GM23338 (cell line): Measurements from ENCODE around the gene ZNF831. TPM values are rescaled to one million over a fixed set of nuclear protein-coding genes. Genes with fewer than 3 reads are reported as not detected.

Experiments used
- ATAC-seq: fragments of 200-7000 bp; cut with Tn5 transposase; 3 replicates; pipeline ENCODE4 v1.9.1; 2020
- DNase-seq: peaks from one replicate; pipeline ENCODE4 v3.0.0-alpha.2; 2015; ENCODE audit warnings: low spot score
- H2AFZ ChIP-seq: fragments of 200-600 bp; sonication (generic); 2 replicates; pipeline ENCODE4 v1.8.0; 2016; ENCODE audit warnings: antibody characterized with exemption, mild to moderate bottlenecking, moderate library complexity
- H3F3A ChIP-seq: fragments of 200-600 bp; sonication (generic); replicated peaks from 2 replicates; pipeline ENCODE4 v1.8.0; 2017; ENCODE audit warnings: antibody characterized with exemption, mixed run types, low read depth
- H3K27ac ChIP-seq: fragments of 200-600 bp; sonication (generic); 2 replicates; pipeline ENCODE4 v1.6.1; 2016; ENCODE audit warnings: low read depth
- H3K27me3 ChIP-seq: fragments of 200-600 bp; sonication (generic); 2 replicates; pipeline ENCODE4 v1.8.0; 2016; ENCODE audit warnings: mild to moderate bottlenecking, mixed run types, moderate library complexity; ENCODE audit not compliant: insufficient read depth
- H3K36me3 ChIP-seq: fragments of 200-600 bp; sonication (generic); 2 replicates; pipeline ENCODE4 v1.8.0; 2016; ENCODE audit warnings: mild to moderate bottlenecking; ENCODE audit not compliant: insufficient read depth
- H3K4me1 ChIP-seq: fragments of 200-600 bp; sonication (generic); 2 replicates; pipeline ENCODE4 v1.8.0; 2016; ENCODE audit warnings: mild to moderate bottlenecking, moderate library complexity; ENCODE audit not compliant: insufficient read depth
- H3K4me2 ChIP-seq: fragments of 200-600 bp; sonication (generic); 2 replicates; pipeline ENCODE4 v1.7.1; 2017; ENCODE audit warnings: mixed run types
- H3K4me3 ChIP-seq: fragments of 200-600 bp; sonication (generic); 2 replicates; pipeline ENCODE4 v1.6.1; 2016; ENCODE audit warnings: mixed run types
- H3K79me2 ChIP-seq: fragments of 200-600 bp; sonication (generic); replicated peaks from 2 replicates; pipeline ENCODE4 v1.8.0; 2017; ENCODE audit warnings: mild to moderate bottlenecking; ENCODE audit not compliant: insufficient read depth
- H3K9me2 ChIP-seq: fragments of 200-600 bp; sonication (generic); 2 replicates; pipeline ENCODE4 v1.8.0; 2017; ENCODE audit not compliant: insufficient read depth
- H4K20me1 ChIP-seq: fragments of 200-600 bp; sonication (generic); replicated peaks from 2 replicates; pipeline ENCODE4 v1.8.0; 2017; ENCODE audit warnings: mild to moderate bottlenecking; ENCODE audit not compliant: insufficient read depth
- H3K27ac Mint-ChIP-seq: 2 replicates; pipeline ENCODE4 v1.8.0; 2020; ENCODE audit warnings: inconsistent platforms, mild to moderate bottlenecking, moderate library complexity, mixed read lengths
- H3K27me3 Mint-ChIP-seq: 3 replicates; pipeline ENCODE4 v1.8.0; 2022; ENCODE audit warnings: low read depth, mild to moderate bottlenecking, moderate library complexity, mixed read lengths, inconsistent platforms; ENCODE audit not compliant: insufficient read depth, poor library complexity
- H3K36me3 Mint-ChIP-seq: 3 replicates; pipeline ENCODE4 v1.8.0; 2021; ENCODE audit warnings: low read depth, mild to moderate bottlenecking, inconsistent platforms, moderate library complexity, mixed read lengths
- H3K4me1 Mint-ChIP-seq: 3 replicates; pipeline ENCODE4 v1.8.0; 2020; ENCODE audit warnings: mild to moderate bottlenecking, inconsistent platforms, mixed read lengths
- H3K4me3 Mint-ChIP-seq: 3 replicates; pipeline ENCODE4 v1.8.0; 2021; ENCODE audit warnings: moderate library complexity, mild to moderate bottlenecking, inconsistent platforms, mixed read lengths
- H3K9me3 Mint-ChIP-seq: 3 replicates; pipeline ENCODE4 v1.8.0; 2020; ENCODE audit warnings: moderate library complexity, mild to moderate bottlenecking, inconsistent platforms, mixed read lengths
- CTCF ChIP-seq, 2 experiments: fragments of 200-600 bp in 1 of 2; sonication (generic) in 1 of 2; conservative IDR thresholded peaks; 2 replicates each; pipeline versions ENCODE4 v1.5.1 to v1.6.1; 2016 to 2017; ENCODE audit warnings: antibody characterized with exemption in 2 of 2, low read depth in 2 of 2, mild to moderate bottlenecking in 2 of 2, moderate library complexity in 1 of 2
- JUNB ChIP-seq: IDR thresholded peaks from one replicate; pipeline ENCODE4 v1.6.1; 2016; ENCODE audit warnings: antibody characterized with exemption; ENCODE audit not compliant: unreplicated experiment
- NANOG ChIP-seq: IDR thresholded peaks from 2 replicates; pipeline ENCODE4 v1.6.1; 2016; ENCODE audit warnings: antibody characterized with exemption, borderline replicate concordance
- POLR2AphosphoS5 ChIP-seq: IDR thresholded peaks from 2 replicates; pipeline ENCODE4 v1.6.1; 2016; ENCODE audit warnings: antibody characterized with exemption, low read depth
- REST ChIP-seq: IDR thresholded peaks from one replicate; pipeline ENCODE4 v1.6.1; 2018; ENCODE audit warnings: antibody characterized with exemption; ENCODE audit not compliant: unreplicated experiment
- ZNF114 ChIP-seq: fragments of 250-450 bp; sonication (Bioruptor Pico); IDR thresholded peaks from 2 replicates; pipeline ENCODE4 v1.5.0; 2020; ENCODE audit warnings: mild to moderate bottlenecking, moderate library complexity
- ZNF331 ChIP-seq: fragments of 250-450 bp; sonication (Bioruptor Pico); IDR thresholded peaks from 2 replicates; pipeline ENCODE4 v1.5.0; 2020; ENCODE audit warnings: low read depth, mild to moderate bottlenecking, moderate library complexity
- polyA plus RNA-seq: library from polyadenylated mRNA; unstranded; fragments of >200 nt; fragmentation: Nextera tagmentation; extraction: Ambion mirVana; gene quantifications from 2 replicates; pipeline ENCODE4 v1.2.1, GENCODE V29; 2016
- total RNA-seq: library from RNA; depleted of rRNA; stranded (reverse); fragments of >200 nt; shearing (Covaris generic); gene quantifications from 2 replicates; pipeline ENCODE4 v1.2.3, GENCODE V29; 2014; rRNA removed

ZNF831 gene
- total and polyA plus RNA-seq, 2 experiments from 2014 or later: not detected

- no peak for TF ChIP-seq CTCF (conservative IDR thresholded peaks at IDR 0.05; ENCODE audit: low read depth in 2 of 2)
- no peak for TF ChIP-seq ZNF114 (CRISPR knock-in tag)
- TF ChIP-seq ZNF331 (CRISPR knock-in tag): no peak
- TF ChIP-seq NANOG: no peak
- TF ChIP-seq JUNB: no peak
- TF ChIP-seq REST: no peak
Observed at GRCh38 chr20:59305908-59306655, 142.5 kb downstream of the ZNF831 start (continued).

- Histone ChIP-seq H2AFZ (no peak overlapping the region), H4K20me1 (no peaks in the 10 kb centered on the region), H3K4me1 (no peaks in the 10 kb centered on the region), H3K27ac (no peak overlapping the region), H3F3A (no peaks in the 10 kb centered on the region), H3K27me3 (peaks cover 20% of the 10 kb centered on the region), H3K9me2 (peaks cover 18% of the 10 kb centered on the region), H3K4me3 (no peak overlapping the region), H3K36me3 (no peaks in the 10 kb centered on the region), H3K4me2 (no peak overlapping the region), H3K79me2 (no peaks in the 10 kb centered on the region)
- TF ChIP-seq ZNF331 (CRISPR knock-in tag) (no peak), POLR2AphosphoS5 (no peak)
- Mint-ChIP-seq H3K36me3 (no peaks in the 10 kb centered on the region), H3K4me1 (no peaks in the 10 kb centered on the region), H3K27me3 (peaks cover 14% of the 10 kb centered on the region), H3K9me3 (no peaks in the 10 kb centered on the region), H3K4me3 (no peak overlapping the region), H3K27ac (no peak overlapping the region)
- DNase-seq (no peak), ATAC-seq (no peak)
Observed at GRCh38 chr20:59307270-59307669, 143.6 kb downstream of the ZNF831 start.

Other genes starting within 250 kb of the ZNF831 start
- gene NELFCD, start 182.6 kb upstream of the ZNF831 start, total RNA-seq: 67.0 and 75.8 TPM in 2 replicates
- 52.1 and 52.9 TPM in 2 replicates for gene NELFCD, start 182.6 kb upstream of the ZNF831 start, polyA plus RNA-seq
- gene CTSZ, start 156.6 kb upstream of the ZNF831 start, total RNA-seq: 41.4 and 47.7 TPM in 2 replicates
- 0.58 and 0.63 TPM in 2 replicates for gene CTSZ, start 156.6 kb upstream of the ZNF831 start, polyA plus RNA-seq
- gene TUBB1, start 144.4 kb upstream of the ZNF831 start, total RNA-seq: not detected in 2 replicates
- gene TUBB1, start 144.4 kb upstream of the ZNF831 start, polyA plus RNA-seq: not detected in 2 replicates
- gene ATP5F1E, start 131.5 kb upstream of the ZNF831 start, total RNA-seq: 8.5 and 12.9 TPM in 2 replicates
- gene ATP5F1E, start 131.5 kb upstream of the ZNF831 start, polyA plus RNA-seq: 211 and 233 TPM in 2 replicates
- 43.6 and 47.4 TPM in 2 replicates for gene PRELID3B, start 121.0 kb upstream of the ZNF831 start, total RNA-seq
- 33.4 and 42.7 TPM in 2 replicates for gene PRELID3B, start 121.0 kb upstream of the ZNF831 start, polyA plus RNA-seq
- gene EDN3, start 136.8 kb downstream of the ZNF831 start, total RNA-seq: 0.17 and 1.2 TPM in 2 replicates
- gene EDN3, start 136.8 kb downstream of the ZNF831 start, polyA plus RNA-seq: 0.12 and 0.13 TPM in 2 replicates